NCI-H345 treated with DMSO at 0.1 percent for 48 hours (cell line): ENCODE results near the gene EHBP1L1.

Experiments used
- DNase-seq: peaks from one replicate; lab custom pipeline; 2025; ENCODE audit not compliant: unreplicated experiment; lab: John Stamatoyannopoulos, UW

The EHBP1L1 gene

GRCh38 chr11:65546217-65546958 lies 29.5 kb upstream of the EHBP1L1 start:
- DNase-seq = peak; percentile 78

DNA sequence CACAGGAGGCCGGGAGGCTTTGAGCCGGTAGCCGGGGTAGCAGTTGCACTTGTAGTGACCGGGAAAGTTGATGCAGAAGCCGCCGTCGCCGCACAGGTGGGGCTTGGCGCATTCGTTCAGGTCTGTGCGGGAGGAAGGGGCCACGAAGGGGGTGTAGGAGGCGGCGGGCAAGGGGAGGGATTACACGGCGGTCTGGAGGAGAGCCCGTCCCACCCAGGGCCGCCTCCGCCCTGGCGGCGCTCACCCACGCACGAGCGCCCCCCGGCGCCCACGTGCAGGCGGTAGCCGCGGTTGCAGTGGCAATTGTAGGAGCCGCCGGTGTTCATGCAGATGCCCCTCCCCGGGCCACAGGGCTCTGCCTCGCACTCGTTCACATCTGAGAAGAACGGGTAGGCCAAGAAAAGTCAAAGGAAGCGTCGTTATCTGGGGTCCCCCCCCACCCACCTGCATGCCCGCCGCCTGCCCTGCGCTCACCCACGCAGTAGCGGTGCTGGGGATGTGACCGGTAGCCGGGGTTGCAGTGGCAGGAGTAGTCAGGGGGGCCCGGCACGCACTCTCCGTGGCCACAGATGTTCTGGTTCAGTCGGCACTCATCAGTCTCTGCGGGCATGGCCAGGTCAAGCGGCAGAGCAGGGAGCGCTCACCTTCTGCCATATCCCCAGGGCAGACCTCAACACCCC lies 28.3 kb upstream of the EHBP1L1 start:
- no peak for DNase-seq

DNA sequence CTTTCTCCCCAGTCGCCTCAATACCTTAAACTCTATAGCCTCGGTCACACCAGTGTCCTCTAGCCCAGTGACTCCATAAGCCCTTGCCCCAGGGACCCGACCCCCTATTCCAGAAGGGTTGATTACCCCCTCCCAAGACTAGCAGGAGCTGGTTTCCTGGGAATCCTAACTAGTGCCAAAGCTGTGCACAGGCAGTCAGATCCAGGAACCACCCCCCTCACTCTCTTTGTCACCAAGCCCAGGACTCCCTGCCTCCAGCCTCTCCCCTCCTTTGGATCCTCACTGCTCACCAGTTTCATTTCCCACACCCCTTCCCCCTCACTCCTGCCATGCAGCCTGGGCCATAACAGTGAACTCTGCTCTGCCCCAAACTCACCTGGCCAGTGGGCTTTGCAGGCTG lies 27.5 kb upstream of the EHBP1L1 start:
- DNase-seq = no peak

- DNase-seq = no peak
These were observed 26.8 kb upstream of the EHBP1L1 start for GRCh38 chr11:65549096-65549495.

DNA sequence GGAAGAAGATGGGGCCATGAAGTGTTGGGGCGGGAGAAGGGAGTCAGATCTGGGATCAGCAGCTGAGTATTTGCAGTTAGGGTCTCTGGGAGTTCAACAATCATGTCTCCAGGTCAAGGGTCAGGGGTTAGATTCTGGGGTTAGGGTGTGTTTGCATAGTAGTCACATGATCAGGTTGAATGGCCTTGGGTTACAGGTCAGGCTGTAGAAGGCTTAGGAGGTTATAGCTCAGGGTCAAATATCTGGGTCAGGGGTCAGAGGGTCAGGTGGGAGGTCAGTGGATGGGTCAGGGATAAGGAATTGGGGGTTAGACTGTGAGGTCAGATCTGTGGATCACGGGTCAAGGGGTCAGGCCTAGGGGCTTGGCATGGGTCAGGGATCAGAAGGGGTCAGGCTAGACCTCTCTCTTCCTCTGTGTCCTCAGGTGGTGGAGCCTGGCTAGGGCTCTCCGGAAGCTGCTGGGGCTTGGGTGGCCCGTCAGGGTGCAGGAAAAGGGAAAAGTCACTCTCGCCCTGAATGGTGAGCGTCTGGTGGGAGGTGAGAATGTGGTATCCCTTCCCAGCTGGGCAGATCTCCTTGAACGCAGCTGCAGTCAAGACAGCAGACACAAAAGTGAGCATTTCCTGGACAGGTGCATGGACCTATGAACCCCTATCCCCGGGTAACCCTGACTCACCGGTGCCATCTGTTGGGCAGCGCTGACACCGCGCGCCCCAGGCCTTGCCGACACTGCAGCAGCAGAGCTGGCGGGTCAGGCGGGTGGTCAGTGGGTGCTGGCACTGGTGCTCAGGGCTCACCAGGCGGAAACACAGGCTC lies 24.1 kb upstream of the EHBP1L1 start:
- peak; percentile 41 for DNase-seq

DNA sequence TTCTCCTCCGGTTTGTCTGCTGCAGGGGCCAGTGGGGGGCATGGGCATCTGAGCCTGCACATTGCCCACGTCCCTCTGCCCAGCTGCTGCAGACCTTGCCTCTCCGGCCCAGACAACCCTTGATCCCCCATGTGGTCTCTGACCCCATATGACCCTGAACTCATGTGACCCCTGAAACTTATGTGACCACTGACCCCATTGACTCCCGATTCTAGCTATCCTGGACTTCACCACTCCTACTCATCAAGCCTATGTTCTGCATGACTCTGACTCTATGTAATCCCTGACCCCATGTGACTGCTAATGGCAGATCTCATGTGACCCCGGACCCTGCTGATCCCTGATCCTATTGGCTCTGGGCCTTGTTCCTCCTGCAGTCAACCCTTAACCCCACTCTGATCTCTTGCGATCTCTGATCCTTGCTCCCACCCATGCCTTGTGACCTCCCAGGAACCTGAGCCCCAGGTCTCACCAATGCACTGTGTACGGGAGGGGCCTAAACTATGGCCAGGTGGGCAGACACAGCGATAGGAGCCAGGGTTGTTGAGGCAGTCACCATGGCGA lies 23.4 kb upstream of the EHBP1L1 start:
- DNase-seq = no peak

DNA sequence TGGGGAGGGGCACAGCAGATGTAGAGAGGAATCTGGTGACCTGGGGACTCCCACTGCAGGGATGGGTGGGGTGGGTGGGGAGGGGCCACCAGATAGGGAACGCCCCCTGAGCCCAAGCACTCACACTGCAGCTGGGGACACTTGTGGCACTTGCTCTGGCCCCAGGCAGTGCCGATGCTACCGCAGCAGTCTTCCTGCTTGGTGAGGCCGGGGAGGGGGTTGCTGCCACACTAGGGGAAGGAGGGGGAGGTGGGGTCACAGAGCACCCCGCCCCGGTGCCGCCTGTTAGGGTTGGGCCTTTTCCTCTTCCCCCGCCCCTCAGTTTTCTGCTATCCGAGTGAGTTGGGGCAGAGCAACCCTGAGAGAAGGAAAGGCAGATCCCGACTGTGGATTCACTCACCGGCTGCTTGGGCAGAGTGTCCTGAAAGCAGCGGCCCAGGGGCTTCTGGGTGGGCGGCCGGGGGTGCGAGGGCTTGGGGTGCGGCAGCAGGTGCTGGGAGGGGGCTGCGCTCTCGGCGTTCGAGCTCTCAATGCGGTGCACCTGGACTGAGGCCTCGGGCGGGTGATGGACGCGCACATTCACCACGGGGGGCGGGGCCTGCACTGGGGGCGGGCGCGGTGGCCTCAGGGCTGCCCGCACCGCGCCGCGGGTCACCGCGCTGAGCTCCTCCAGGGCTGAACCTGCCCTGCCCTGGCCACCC lies 22.4 kb upstream of the EHBP1L1 start:
- peak; percentile 19 for DNase-seq

- DNase-seq = no peak
These were observed 21.6 kb upstream of the EHBP1L1 start for GRCh38 chr11:65554057-65554818.

DNA sequence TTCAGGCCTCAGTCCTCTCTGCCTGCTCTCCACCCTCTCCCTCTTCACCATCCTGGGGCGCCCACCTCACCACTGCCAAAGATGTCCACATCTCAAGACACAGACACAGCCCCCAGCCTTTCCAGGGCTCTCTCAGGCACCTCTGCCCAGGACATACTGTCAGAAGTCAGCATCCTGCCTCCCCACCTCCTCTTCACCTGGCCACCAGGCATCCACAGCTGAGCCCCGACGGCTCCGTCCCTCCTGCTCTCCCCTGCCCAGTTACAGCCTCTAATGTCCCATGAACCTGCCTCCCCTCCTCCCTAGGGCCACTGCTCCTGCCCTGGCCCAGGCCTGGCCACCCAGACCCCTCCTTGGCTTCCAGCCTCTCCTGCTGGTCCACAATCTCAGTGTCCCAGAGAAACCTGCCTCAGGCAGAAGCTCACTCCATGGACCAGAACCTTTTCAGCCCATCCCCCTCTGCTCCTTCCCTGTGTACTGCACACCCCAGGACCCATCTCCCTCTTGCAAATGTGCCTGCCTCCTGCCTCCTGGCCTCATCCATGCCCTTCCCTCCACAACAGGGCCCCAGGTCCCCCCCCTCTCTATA lies 20.9 kb upstream of the EHBP1L1 start:
- DNase-seq = no peak

DNA sequence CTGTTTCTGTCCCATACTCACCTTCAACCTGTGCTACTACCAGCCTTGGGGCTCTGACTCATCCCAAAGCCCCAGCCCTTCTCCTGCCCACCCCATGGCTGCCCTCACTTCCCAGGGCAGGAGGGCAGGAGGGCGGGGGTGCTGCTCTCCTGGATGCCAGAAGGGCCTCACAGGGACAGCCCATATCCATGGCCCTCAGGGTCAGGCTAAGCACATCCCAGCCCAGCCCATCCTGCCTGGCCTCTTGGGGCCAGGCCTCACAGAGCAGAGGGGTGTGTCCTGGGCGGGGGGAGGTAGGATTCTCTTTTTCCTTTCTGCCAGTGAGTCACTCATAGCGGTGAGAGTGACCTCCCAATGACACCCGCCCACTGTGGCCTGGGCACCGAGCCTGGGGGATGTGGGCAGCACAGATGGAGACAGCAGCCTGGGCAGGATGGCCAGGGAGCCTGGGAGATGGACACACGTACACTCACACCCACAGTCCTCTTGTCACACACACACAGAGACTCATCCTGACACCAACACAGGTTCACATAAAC lies 20.1 kb upstream of the EHBP1L1 start:
- DNase-seq = no peak

DNA sequence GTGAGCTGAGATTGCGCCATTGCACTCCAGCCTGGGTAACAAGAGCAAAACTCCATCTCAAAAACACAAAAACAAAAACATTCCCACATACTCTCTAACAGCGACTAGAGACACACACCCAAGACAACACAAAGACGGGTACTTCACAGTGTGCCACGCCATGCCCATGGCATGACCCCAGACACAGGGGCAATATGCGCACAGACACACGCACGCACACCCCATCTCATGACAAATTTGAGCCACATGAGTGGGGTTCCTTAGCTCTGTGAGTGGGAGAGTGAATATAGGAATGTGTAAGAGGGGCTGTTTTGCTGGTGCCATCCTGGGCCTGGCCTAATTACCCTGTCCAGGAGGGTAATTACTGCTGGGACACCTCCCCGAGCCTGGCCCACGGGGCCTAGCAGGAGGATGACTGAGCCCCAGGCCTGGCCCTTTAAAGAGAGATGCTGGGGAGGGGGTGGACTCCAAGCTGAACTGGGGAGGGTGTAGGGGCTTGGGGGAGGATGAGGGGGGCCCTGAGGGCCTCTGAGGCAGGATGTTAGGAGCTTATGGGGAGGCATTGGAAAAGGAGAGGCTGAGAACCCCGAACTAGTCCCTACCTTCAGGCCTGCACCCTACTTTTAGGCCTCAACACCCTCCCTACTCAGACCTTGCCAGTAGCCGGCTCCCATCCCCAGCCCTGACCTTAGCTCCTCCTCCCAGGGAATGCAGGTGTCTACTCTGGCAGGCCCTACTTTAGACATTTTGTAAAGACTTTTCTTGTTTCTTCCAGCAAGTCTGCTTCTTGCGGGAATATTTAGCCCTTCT lies 19.2 kb upstream of the EHBP1L1 start:
- DNase-seq = no peak

DNA sequence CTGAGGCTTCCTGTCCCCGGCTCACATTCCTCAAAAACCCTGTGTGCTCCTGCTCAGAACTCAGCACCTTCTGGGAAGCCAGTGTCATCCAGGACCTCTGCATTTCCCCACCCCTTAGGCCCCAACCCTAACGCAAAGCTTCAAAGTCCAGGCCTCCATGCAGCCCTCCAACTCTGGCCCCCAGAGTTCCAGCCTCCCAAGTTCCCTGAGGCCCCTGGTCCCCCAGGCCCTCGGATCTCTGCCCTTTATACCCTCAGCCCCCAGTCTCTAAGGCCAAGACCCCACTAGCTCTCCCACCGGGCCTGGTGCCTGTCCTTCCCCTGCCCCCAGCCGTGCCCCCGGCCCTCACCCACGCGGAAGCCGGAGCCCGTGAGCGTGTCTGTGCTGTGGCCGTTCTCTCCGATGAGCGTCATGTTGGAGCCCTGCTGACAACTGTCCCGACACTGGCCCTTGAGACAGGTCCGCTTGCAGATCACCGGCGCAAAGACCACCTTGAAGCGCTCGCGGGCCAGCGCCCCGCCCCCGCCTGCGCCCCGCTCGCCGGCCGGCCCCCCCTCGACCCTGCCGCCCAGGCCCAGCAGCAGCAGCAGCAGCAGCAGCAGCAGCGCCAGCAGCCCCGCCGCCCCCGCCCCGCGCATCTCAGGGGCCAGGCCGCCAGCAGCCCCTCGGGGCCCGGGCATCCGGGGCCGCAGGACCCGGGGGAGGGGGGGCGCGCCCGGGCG lies 18.4 kb upstream of the EHBP1L1 start:
- no peak for DNase-seq

GRCh38 chr11:65558002-65558929 lies 17.6 kb upstream of the EHBP1L1 start, which contains the start of gene LTBP3:
TSS of gene LTBP3 (minus strand) at chr11:65558359. CDS start at chr11:65557959, 400 bp downstream.
- no peak for DNase-seq

DNA sequence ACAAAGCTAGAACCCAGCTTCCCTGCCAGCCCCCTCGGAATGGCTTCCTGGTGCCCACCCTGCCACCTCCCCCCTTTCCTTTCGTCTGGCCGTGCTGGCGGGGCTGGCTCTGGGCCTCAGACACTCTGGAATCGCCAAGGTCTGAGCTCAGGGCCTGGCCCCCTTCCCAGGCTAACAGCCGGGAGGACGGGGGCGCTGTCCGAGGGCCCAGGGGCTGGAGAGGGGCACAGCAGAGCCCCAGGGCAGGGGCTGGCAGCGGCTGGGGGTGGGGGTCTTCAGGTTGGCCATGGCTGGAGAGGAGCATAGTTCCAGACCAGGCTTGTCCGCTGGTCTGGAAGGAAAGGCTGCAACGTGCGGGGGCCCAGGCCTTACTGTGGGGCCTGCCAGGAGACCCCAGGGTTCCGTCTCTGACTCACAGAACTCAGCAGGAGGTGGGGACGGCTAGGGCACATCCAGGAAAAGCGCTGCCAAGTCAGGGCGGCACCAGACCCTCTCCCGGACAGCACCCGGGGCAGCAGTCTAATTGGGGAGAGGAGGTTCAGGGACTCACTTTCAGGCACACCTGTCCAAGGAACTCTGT lies 16.8 kb upstream of the EHBP1L1 start:
- no peak for DNase-seq

GRCh38 chr11:65559535-65559934 lies 16.3 kb upstream of the EHBP1L1 start:
- DNase-seq = no peak

DNA sequence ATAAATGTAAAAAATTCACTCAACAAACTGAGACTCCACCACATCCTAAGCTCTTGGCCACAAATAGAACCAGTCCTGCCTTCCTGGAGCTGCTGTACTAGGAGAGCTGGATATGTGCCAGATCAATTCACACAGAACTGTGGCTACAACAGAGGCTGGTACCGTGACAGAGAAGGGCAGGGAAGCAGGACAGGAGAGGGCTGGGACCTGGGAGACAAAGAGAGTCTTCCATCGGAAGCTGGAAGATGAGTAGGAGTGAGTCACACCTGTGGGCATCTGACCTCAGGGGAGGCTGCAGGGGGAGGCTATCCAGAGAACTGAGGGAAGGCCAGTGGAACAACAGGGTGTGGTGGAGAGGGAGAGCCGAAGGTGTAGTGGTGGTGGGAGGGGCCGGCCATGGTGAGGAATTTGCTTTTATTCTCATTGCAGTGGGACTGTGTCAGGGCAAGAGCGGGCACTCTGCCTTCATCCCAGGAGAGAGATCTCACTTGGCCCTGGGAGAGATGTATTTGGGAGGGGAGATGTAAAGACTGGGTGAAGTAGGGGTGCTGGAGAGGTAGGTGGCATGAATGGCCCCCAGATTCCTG lies 15.8 kb upstream of the EHBP1L1 start:
- DNase-seq = peak; percentile 66
